ENCODE data around the gene PHIP. TPM values are rescaled to one million over a fixed set of nuclear protein-coding genes. Genes with fewer than 3 reads are reported as not detected.

Gene PHIP
- total and polyA plus RNA-seq, 7 donors: 2.5 to 41.7 (median 31.6) TPM

DNA sequence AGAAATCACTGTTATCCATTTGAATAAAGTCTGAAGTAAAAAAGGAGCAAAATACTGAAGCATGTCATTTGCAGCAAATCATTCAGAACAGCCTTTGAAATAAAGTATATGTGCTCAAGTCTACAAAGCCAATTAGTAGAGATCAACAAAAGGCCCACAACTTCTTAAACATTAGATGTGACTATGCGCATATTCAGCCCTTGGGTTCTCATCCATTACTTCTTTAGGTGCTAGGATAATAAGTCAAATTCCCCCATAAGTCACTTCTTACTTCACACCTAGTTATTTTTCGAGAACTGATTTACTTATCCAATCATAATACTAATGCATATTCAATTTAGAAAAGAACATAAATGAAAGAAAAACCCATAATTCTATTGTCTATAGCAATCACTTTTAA, 31.0 kb downstream of the PHIP start:
- peaks cover 0 to 11% (median 4%) of the 10 kb centered on the region in 4 donors for H3K4me1 ChIP-seq
- H3K4me3 ChIP-seq: no peak overlapping the region
- DNase-seq: no peak
- intact Hi-C loops (cut with DNase I): no loop called here
- no peaks in the 10 kb centered on the region for H3K9me3 ChIP-seq
- peaks cover 0 to 18% (median 0%) of the 10 kb centered on the region in 4 donors for H3K36me3 ChIP-seq
- H3K27me3 ChIP-seq: no peaks in the 10 kb centered on the region
- 97 to 98% methylated on average over 2 of the region's 2 CpGs for WGBS, 2 donors
- TF ChIP-seq EP300 (IDR thresholded peaks at IDR 0.05) (no peak), POLR2A (IDR thresholded peaks at IDR 0.05) (no peak), POLR2AphosphoS5 (IDR thresholded peaks at IDR 0.05) (no peak)
- TF ChIP-seq, protein P1, sequence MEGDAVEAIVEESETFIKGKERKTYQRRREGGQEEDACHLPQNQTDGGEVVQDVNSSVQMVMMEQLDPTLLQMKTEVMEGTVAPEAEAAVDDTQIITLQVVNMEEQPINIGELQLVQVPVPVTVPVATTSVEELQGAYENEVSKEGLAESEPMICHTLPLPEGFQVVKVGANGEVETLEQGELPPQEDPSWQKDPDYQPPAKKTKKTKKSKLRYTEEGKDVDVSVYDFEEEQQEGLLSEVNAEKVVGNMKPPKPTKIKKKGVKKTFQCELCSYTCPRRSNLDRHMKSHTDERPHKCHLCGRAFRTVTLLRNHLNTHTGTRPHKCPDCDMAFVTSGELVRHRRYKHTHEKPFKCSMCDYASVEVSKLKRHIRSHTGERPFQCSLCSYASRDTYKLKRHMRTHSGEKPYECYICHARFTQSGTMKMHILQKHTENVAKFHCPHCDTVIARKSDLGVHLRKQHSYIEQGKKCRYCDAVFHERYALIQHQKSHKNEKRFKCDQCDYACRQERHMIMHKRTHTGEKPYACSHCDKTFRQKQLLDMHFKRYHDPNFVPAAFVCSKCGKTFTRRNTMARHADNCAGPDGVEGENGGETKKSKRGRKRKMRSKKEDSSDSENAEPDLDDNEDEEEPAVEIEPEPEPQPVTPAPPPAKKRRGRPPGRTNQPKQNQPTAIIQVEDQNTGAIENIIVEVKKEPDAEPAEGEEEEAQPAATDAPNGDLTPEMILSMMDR (IDR thresholded peaks at IDR 0.05): no peak
- H3K27ac ChIP-seq: no peak overlapping the region

DNA sequence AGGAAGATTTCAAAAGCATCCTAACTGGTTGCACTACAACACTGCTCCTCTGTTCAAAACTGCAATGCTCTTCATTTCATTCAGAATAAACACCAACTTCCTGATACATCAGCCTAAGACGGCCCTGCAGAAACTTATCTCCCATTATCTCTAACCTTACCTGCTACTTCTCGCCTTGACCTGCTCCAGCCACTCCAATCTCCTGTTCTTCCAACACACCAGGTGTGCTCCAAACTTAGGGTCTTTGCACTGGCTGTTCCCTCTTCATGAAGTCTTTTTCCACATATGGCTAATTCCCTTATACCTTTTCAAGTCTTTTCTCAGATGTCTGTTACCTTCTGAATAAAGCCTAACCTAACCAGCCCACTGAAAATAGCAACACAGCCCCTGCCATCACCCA, 32.1 kb downstream of the PHIP start:
- no peak for DNase-seq
- intact Hi-C loops (cut with DNase I): no loop called here
- TF ChIP-seq EP300 (IDR thresholded peaks at IDR 0.05) (no peak), POLR2AphosphoS5 (IDR thresholded peaks at IDR 0.05) (no peak), POLR2A (IDR thresholded peaks at IDR 0.05) (no peak)
- TF ChIP-seq, protein P1 (IDR thresholded peaks at IDR 0.05): no peak

DNA sequence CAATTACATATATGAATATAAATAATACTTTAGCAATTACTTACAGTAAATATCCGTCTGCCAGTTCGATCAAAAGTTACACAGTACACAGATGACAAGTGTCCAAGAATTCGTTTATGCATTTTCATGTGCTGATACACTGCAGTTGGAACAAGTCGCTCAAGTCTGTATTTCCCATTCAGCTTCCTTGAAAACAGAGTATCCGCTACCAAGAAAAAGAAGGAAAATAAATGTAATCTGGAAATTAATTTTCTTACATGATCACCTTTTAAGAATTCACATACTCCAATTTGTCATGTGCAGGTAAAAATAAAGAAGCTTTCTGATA, 35.3 kb downstream of the PHIP start:
- no peaks in the 10 kb centered on the region for H3K9me3 ChIP-seq
- H3K36me3 ChIP-seq: peaks cover 0 to 21% (median 0%) of the 10 kb centered on the region in 4 donors
- peaks cover 0 to 16% (median 9%) of the 10 kb centered on the region in 4 donors for H3K4me1 ChIP-seq
- no peaks in the 10 kb centered on the region for H3K27me3 ChIP-seq
- no peak overlapping the region for H3K27ac ChIP-seq
- WGBS, 2 donors: 76 to 80% methylated on average over 5 of the region's 5 CpGs
- TF ChIP-seq POLR2A (IDR thresholded peaks at IDR 0.05) (no peak), POLR2AphosphoS5 (IDR thresholded peaks at IDR 0.05) (no peak), EP300 (IDR thresholded peaks at IDR 0.05) (no peak)
- TF ChIP-seq, protein P1 (IDR thresholded peaks at IDR 0.05): no peak
- intact Hi-C loops (cut with DNase I): no loop called here
- H3K4me3 ChIP-seq: no peak overlapping the region
- DNase-seq: no peak

More for the DNA sequence above, 32.1 kb downstream of the PHIP start:
- WGBS, 2 donors: 68 to 69% methylated on average over 2 of the region's 2 CpGs
- Histone ChIP-seq H3K27ac (no peak overlapping the region), H3K27me3 (no peaks in the 10 kb centered on the region), H3K4me3 (no peak overlapping the region), H3K9me3 (no peaks in the 10 kb centered on the region), H3K4me1 (peaks cover 0 to 14% (median 7%) of the 10 kb centered on the region in 4 donors), H3K36me3 (peaks cover 0 to 18% (median 0%) of the 10 kb centered on the region in 4 donors)

DNA sequence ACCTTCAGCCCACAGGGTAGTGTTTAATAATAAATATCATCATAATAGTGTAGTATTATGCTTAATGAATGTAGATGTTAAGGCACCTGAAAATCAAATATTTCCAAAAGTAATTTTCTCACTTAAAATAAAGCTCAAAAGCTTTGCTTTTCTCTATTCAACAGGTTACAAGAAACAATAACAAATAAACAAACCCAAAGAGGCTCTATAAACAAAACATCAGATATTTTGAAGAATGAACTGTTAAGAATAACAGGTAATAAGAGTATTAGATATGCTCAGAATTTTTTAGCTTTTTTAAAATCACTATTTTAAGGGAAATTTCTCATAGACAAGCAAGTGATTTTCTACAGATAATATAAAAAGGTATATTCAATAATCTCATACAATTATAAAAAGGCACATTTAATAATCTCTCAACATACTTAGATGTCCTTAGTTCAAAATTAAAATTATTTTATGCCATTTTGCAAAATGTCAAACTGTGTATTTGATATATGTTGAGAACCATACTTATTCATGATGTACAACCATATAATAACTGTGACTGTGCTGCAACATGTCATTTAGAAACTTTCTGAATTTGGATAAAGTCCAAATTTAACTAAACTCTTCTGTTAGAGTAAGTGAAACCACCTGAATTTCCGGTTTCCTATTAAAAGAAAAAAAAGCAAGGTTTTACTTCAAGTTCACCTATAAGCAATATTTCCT, 35.8 kb downstream of the PHIP start:
- Histone ChIP-seq H3K27me3 (no peaks in the 10 kb centered on the region), H3K9me3 (no peaks in the 10 kb centered on the region), H3K27ac (no peak overlapping the region), H3K4me3 (no peak overlapping the region), H3K4me1 (peaks cover 0 to 16% (median 9%) of the 10 kb centered on the region in 4 donors), H3K36me3 (peaks cover 0 to 26% (median 0%) of the 10 kb centered on the region in 4 donors)
- intact Hi-C loops (cut with DNase I): no loop called here
- DNase-seq: no peak
- TF ChIP-seq EP300 (IDR thresholded peaks at IDR 0.05) (no peak), POLR2AphosphoS5 (IDR thresholded peaks at IDR 0.05) (no peak)
- TF ChIP-seq, protein P1 (IDR thresholded peaks at IDR 0.05): no peak
- 56 to 59% methylated on average over 1 of the region's 1 CpG for WGBS, 2 donors

DNA sequence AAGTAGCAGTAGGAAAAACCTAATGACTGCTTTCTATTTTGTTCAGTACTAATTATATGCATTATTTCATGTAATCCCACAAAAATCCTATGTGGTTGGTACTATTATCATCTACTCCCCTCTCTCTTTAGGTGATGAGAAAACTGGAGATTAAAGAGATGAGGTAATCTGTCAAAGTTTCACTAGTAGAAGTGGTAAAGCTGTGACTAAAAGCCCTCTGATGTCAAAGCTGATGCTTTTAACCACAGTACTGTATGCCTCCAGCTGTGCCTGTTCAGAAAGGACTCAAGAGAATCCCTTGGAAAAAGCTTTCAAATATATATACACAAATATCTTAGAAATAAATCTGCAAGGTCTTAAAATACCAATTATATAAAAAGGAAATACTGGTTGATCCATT, 38.0 kb downstream of the PHIP start:
- Histone ChIP-seq H3K9me3 (no peaks in the 10 kb centered on the region), H3K36me3 (peaks cover 0 to 28% (median 0%) of the 10 kb centered on the region in 4 donors)
- no peak for DNase-seq

More for the DNA sequence above, 38.0 kb downstream of the PHIP start:
- H3K27ac ChIP-seq: no peak overlapping the region
- no peak overlapping the region for H3K4me3 ChIP-seq
- H3K27me3 ChIP-seq: no peaks in the 10 kb centered on the region
- TF ChIP-seq POLR2A (IDR thresholded peaks at IDR 0.05): no peak
- intact Hi-C loops (cut with DNase I): no loop called here
- peaks cover 0 to 16% (median 9%) of the 10 kb centered on the region in 4 donors for H3K4me1 ChIP-seq
